HG03108 (cell line): ENCODE measurements around the gene HSPA5.
"Not testable (repeated sequence)": the region's sequence is repeated elsewhere in the genome, so short reads cannot be mapped to it uniquely, and the experiment has no call there.

Source experiments
- ATAC-seq: cut with Tn5 transposase; IDR thresholded peaks from one replicate; pipeline ENCODE4 v1.9.1; 2021; ENCODE audit warnings: moderate library complexity; ENCODE audit not compliant: unreplicated experiment

Gene HSPA5

DNA sequence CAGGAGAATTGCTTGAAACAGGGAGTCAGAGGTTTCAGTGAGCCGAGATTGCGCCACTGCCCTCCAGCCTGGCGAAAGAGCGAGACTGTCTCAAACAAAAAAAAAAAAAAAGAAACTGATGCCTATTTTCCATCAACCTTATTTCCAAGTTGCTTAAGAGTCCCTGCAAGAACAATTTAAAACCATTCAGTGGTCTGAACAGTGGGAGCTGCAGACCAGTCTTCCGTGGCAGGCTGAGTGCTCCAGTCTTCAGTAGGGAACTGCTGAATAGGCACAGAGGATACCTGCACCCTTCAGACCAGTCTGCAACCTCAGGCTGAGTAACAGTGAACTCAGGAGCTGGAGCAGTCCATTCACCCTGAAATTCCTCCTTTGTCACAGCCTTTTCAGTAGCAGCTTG is 46.7 kb downstream of the HSPA5 start:
- ATAC-seq, result not testable (repeated sequence)

DNA sequence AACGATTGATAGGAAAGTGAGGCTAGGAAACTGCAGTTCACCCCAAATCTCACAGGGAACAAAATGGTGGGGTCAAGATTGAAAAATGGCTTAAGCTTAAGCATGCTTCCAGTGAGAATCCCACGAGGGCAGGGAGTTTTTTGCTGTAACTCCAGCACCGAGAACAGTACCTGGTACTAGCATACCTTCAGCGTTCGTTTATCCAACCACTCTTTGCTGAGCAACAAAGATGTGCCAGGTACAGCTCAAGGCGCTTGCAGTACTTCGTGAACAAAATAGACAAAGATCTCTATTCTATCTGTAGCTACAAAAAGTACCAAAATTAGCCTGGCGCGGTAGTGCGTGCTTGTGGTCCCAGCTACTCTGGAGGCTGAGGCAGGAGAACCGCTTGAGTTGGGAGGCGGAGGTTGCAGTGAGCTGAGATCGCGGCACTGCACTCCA is 50.8 kb downstream of the HSPA5 start:
- no peak for ATAC-seq

DNA sequence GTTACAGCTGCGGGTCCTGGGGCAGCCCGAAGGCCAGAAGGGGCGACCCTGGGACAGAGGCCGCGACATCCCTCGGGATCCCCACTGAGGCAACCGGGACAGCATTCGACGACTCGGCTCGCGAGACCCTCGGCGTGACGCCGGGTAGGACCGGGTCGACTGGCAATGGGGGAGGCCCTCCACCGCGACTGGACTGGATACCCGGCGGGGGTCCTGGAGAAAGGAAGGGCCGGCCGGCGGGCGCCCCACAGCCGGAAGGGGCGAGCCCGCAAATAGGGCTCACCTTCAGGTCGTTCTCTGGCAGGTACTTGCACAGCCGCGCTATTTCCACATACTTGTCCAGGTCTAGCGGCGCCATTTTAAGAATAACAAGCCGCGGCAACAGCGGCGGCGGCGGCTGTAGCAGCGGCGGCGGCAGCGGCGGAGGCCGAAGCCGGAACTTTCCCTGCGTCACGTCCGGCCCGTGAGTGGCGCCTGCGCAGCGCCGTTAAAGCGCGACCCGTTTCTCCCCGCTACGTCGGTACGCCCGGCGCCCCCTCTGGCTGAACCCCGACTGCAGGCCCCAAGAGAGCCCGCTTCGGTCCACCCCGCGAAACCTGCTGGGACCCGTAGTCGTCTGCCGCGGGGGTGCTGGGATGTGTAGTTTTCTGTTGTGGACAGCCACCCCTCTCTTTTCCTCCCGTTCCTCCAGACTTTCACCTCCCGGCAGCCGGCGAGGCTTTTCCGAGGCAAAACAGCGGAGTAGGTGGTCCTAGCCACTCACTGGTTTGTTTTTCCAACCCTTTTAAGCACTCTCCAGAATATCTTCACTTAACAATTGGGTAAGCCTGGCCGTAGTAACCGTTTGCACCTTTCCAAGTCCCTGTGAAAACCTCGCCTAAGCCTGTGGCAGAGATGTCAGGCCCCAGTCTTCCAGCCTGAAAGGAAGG is 51.5 kb downstream of the HSPA5 start, which contains the start of gene PPP6C:
Gene PPP6C (minus strand): TSS at position 443 of the 929 bp plus-strand sequence. CDS start 85 bp downstream, at position 358.
- ATAC-seq, result peak; percentile 98

DNA sequence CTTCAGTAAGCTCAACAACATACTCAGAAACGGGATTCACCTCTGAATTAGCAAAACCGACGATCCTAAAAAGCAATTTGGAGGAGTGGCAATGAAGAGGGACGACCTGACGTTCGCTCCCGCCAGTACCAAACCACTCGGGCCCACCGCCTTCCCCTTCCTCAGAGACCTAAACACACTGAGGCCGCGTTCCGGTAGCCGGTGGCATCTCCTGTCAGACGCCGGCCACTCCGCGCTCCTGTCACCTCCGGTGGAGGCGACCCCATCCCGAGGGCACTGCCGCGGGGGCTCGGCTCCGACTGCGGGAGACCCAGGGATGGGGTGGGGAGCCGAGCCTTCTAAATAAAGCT is 52.2 kb downstream of the HSPA5 start:
- ATAC-seq, result no peak
